SU-DHL-6 (cell line): ENCODE measurements around the gene PCNX4.

Experiments
- CTCF ChIP-seq: fragments of 200-600 bp; sonication (generic); IDR thresholded peaks from one replicate; pipeline ENCODE4 v1.5.1; 2017; ENCODE audit warnings: antibody characterized with exemption, mild to moderate bottlenecking, low read length, moderate library complexity; ENCODE audit not compliant: insufficient read depth, poor library complexity, severe bottlenecking
- EZH2phosphoT487 ChIP-seq: fragments of 200-600 bp; sonication (generic), shearing (Covaris generic); conservative IDR thresholded peaks from 2 replicates; pipeline ENCODE4 v1.6.1; 2018; ENCODE audit warnings: mild to moderate bottlenecking, antibody characterized with exemption, low read length, moderate library complexity, mixed read lengths

GRCh38 chr14:60093606-60094005, 1.9 kb downstream of the PCNX4 start:
- TF ChIP-seq CTCF, result no peak
- TF ChIP-seq EZH2phosphoT487, result no peak
